Measurements from ENCODE around the gene CREM. TPM values are rescaled to one million over a fixed set of nuclear protein-coding genes. Genes with fewer than 3 reads are reported as not detected.

CREM gene
- total RNA-seq, 2 donors from 2014 or later: 10.9 to 24.8 TPM

DNA sequence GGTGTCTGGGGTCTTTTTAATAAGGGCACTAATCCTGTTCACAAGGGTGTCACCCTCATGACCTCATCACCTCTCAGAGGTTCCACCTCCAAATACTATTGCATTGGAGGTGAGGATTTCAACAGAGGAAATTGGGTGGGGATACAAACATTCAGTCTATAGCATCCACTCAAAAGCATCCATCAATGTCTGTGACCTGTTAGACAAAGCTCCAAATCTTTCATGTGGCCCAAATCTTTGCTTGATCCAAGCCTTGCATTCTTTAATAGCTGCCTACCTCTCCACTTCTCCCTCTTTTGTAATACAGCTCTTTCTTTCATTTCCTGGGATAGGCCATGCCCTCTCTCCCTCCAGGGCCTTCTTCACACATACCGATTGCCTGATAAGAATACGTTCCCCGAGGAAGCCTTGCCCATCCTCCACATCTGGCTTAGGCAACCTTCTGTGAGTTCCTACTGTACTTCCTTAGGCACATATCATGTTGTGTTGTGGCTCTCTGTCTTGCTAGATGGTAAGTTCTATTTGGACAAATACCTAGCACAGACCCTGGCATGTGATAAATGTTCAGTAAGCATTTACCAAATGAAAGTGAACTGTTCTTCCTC lies 66.1 kb downstream of the CREM start:
- TF ChIP-seq CTCF (IDR thresholded peaks at IDR 0.05): no peak
- no peak for DNase-seq
- Histone ChIP-seq H3K27ac (no peak overlapping the region), H3K4me1 (no peaks in the 10 kb centered on the region), H3K9ac (ENCODE audit: low read depth in 2 of 2, low read length in 2 of 2) (no peak overlapping the region), H3K27me3 (no peaks in the 10 kb centered on the region), H3K4me3 (no peak overlapping the region), H3K9me3 (no peaks in the 10 kb centered on the region), H3K36me3 (no peaks in the 10 kb centered on the region)
- intact Hi-C loops (cut with DNase I): loop anchor here (5.0 kb wide), 1 partner anchor 65 kb away; the partner anchor contains the start of gene CREM

- H3K27me3 ChIP-seq: no peaks in the 10 kb centered on the region
- DNase-seq: no peak
- intact Hi-C loops (cut with DNase I): loop anchor here (5.0 kb wide), 1 partner anchor 67 kb away; the partner anchor contains the start of gene CREM
- H3K9me3 ChIP-seq: no peaks in the 10 kb centered on the region
- TF ChIP-seq CTCF (IDR thresholded peaks at IDR 0.05): no peak
- H3K9ac ChIP-seq (ENCODE audit: low read depth in 2 of 2, low read length in 2 of 2): no peak overlapping the region
- no peak overlapping the region for H3K27ac ChIP-seq
- H3K4me1 ChIP-seq: no peaks in the 10 kb centered on the region
- no peaks in the 10 kb centered on the region for H3K36me3 ChIP-seq
- no peak overlapping the region for H3K4me3 ChIP-seq
Observed at GRCh38 chr10:35194471-35194870, 67.8 kb downstream of the CREM start.

DNA sequence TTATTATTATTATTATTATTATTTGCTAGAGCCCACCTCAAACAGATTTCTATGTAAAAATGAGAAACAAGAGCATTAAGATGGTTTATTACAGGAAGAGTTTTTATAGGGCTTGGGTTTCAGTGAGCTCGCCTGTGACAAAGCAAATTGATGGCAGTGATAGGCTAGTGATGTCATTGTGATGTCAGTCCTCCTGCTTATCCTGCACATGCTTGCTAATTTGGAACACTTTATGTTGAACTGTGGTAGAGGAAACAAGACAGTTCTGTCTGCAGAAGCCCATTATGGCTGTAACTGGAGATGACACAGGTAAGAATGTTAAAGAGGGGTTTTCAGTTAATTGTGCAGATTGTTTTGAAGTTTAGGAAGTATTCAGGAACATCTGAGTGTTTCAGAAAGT lies 68.3 kb downstream of the CREM start:
- Histone ChIP-seq H3K27ac (peak overlapping the region; percentile 87), H3K27me3 (no peaks in the 10 kb centered on the region), H3K36me3 (no peaks in the 10 kb centered on the region), H3K4me1 (no peaks in the 10 kb centered on the region), H3K4me3 (no peak overlapping the region), H3K9ac (ENCODE audit: low read depth in 2 of 2, low read length in 2 of 2) (peak overlapping the region in 1 of 2 donors; percentile 73), H3K9me3 (no peaks in the 10 kb centered on the region)
- no peak for TF ChIP-seq CTCF (IDR thresholded peaks at IDR 0.05)
- intact Hi-C loops (cut with DNase I): loop anchor here (5.0 kb wide), 1 partner anchor 68 kb away; the partner anchor contains the start of gene CREM
- no peak for DNase-seq

GRCh38 chr10:35195361-35196306 lies 69.0 kb downstream of the CREM start:
- Histone ChIP-seq H3K36me3 (no peaks in the 10 kb centered on the region), H3K27me3 (no peaks in the 10 kb centered on the region), H3K4me3 (peak overlapping the region; percentile 31), H3K27ac (peak overlapping the region; percentile 87), H3K4me1 (no peaks in the 10 kb centered on the region), H3K9me3 (no peaks in the 10 kb centered on the region), H3K9ac (ENCODE audit: low read depth in 2 of 2, low read length in 2 of 2) (peak overlapping the region; percentile 40 to 73)
- TF ChIP-seq CTCF (IDR thresholded peaks at IDR 0.05): peak; percentile 88
- intact Hi-C loops (cut with DNase I): no loop called here
- DNase-seq: peak; percentile 72

DNA sequence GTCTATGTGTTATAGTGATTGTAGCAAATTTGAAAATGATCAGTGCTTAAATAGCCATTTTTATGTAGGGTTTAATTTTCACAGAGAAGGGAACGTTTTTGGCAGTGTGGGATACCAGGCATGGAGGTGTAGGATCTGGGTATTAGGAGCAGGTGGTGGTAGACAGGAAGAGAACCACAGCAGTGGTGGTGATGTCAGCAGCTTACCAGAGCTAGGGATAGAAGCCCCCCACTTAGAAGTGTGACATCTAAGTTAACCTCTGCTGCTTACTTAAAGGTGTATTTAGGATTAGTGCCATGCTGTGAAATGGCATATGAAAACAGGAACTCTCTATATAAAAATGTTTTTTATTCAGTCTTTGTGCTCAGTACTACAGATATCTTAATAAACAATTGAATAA lies 73.8 kb downstream of the CREM start:
- Histone ChIP-seq H3K4me1 (no peaks in the 10 kb centered on the region), H3K27me3 (no peaks in the 10 kb centered on the region), H3K27ac (no peak overlapping the region), H3K4me3 (no peak overlapping the region), H3K9ac (ENCODE audit: low read depth in 2 of 2, low read length in 2 of 2) (no peak overlapping the region), H3K36me3 (no peaks in the 10 kb centered on the region), H3K9me3 (no peaks in the 10 kb centered on the region)
- intact Hi-C loops (cut with DNase I): no loop called here
- no peak for TF ChIP-seq CTCF (IDR thresholded peaks at IDR 0.05)
- no peak for DNase-seq

Data from colonic mucosa (tissue), 4 donors.